Hematopoietic multipotent progenitor cell (in vitro differentiated cells): ENCODE results near the gene LRRC10B. TPM values are rescaled to one million over a fixed set of nuclear protein-coding genes. Genes with fewer than 3 reads are reported as not detected.

ENCODE experiments used
- DNase-seq, 3 donors: peaks; one replicate each; pipeline ENCODE4 v3.0.0-alpha.2; 2011 to 2015; ENCODE audit warnings: low read depth in 2 of 3, low spot score in 2 of 3
- total RNA-seq: library from RNA; depleted of rRNA; stranded (reverse); fragments of >200 nt; gene quantifications from one replicate; pipeline ENCODE4 v1.2.3, GENCODE V29; 2012

Gene LRRC10B
- total RNA-seq, 1 donor = under 0.01 TPM

- DNase-seq = no peak
Observed at GRCh38 chr11:61542705-61543104, 34.2 kb downstream of the LRRC10B start.

GRCh38 chr11:61543606-61544306, 35.2 kb downstream of the LRRC10B start:
- no peak for DNase-seq

GRCh38 chr11:61544466-61544865, 35.9 kb downstream of the LRRC10B start:
- DNase-seq = no peak

GRCh38 chr11:61545341-61545740, 36.8 kb downstream of the LRRC10B start:
- DNase-seq = peak in 1 of 3 donors; percentile 15

- no peak for DNase-seq
Observed at GRCh38 chr11:61545921-61546320, 37.4 kb downstream of the LRRC10B start.

- DNase-seq = no peak
Observed at GRCh38 chr11:61546663-61547062, 38.1 kb downstream of the LRRC10B start.

- no peak for DNase-seq
Observed at GRCh38 chr11:61547246-61547645, 38.7 kb downstream of the LRRC10B start.

- DNase-seq = no peak
Observed at GRCh38 chr11:61549177-61549576, 40.6 kb downstream of the LRRC10B start.

- no peak for DNase-seq
Observed at GRCh38 chr11:61549662-61550568, 41.4 kb downstream of the LRRC10B start.

- DNase-seq = no peak
Observed at GRCh38 chr11:61550665-61551227, 42.2 kb downstream of the LRRC10B start.

- DNase-seq = no peak
Observed at GRCh38 chr11:61551634-61552033, 43.1 kb downstream of the LRRC10B start.

- DNase-seq = no peak
Observed at GRCh38 chr11:61552108-61552635, 43.6 kb downstream of the LRRC10B start.

- DNase-seq = no peak
Observed at GRCh38 chr11:61553373-61554171, 45.0 kb downstream of the LRRC10B start.

GRCh38 chr11:61554172-61554988, 45.8 kb downstream of the LRRC10B start:
- no peak for DNase-seq

GRCh38 chr11:61555051-61555969, 46.8 kb downstream of the LRRC10B start:
- DNase-seq = peak in 1 of 3 donors; percentile 13

GRCh38 chr11:61555978-61556377, 47.4 kb downstream of the LRRC10B start:
- no peak for DNase-seq

- no peak for DNase-seq
Observed at GRCh38 chr11:61556621-61557020, 48.1 kb downstream of the LRRC10B start.
